GM23248 (cell line): Measurements from ENCODE around the gene NFIA.

Experiments
- EZH2 ChIP-seq: fragments of 200-600 bp; sonication (generic); IDR thresholded peaks from 2 replicates; pipeline ENCODE4 v1.6.1; 2018; ENCODE audit warnings: antibody characterized with exemption, mild to moderate bottlenecking; ENCODE audit not compliant: insufficient read depth, poor library complexity, severe bottlenecking
- EZH2phosphoT487 ChIP-seq: fragments of 200-600 bp; sonication (generic); IDR thresholded peaks from 2 replicates; pipeline ENCODE4 v1.6.1; 2018; ENCODE audit warnings: antibody characterized with exemption, moderate library complexity, mild to moderate bottlenecking, low read depth; ENCODE audit not compliant: insufficient read depth

DNA sequence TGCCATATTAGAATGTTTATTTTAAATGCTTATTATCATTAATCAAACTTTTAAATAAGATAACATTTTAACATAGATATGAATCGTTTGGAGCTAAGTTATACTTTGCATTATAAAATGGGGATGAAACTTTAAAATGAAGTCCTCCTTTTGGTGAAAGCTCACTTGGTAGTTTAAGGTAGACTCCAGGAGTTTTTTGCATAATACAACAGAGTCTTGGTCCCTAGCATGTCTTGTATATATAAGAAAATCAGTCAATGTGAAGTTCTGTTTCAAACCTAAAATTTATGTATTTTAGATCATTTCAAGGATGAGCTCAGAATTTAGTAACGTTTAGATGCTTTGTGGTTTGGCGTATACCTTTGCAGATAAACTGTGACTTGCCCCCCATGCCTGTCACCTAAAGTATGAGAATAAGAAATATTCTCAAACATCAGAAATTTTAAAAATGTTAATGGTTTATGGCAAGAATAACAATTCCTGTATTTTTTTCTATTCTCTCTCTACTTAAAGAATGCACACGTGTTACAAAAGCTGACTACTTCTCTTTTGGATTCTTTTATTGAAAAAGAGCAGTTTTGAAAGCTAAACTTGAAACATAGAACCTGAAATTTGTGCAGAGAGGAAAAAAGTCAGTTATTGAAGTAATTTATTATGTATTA is 3.8 kb downstream of the NFIA start:
- TF ChIP-seq EZH2 = no peak
- TF ChIP-seq EZH2phosphoT487 = no peak
